Right cardiac atrium (tissue), 5 donors: ENCODE measurements around the gene PLXND1. TPM values are rescaled to one million over a fixed set of nuclear protein-coding genes. Genes with fewer than 3 reads are reported as not detected.
A peak's percentile ranks its signal among the peaks of the same experiment; 100 is the strongest.

Experiments
- ATAC-seq, 2 donors: fragments of 200-7000 bp; cut with Tn5 transposase; one replicate each; pipeline versions ENCODE4 v1.8.0 to v1.9.1; 2020; ENCODE audit warnings: moderate library complexity in 2 of 2, mild to moderate bottlenecking in 1 of 2
- DNase-seq, 3 donors: peaks; one replicate each; pipeline ENCODE4 v3.0.0-alpha.2; 2020
- H3K27ac ChIP-seq: one replicate; pipeline ENCODE4 v1.5.1; 2013; ENCODE audit warnings: mild to moderate bottlenecking, low read length, control low read depth, moderate library complexity
- H3K27me3 ChIP-seq: one replicate; pipeline ENCODE4 v1.6.1; 2013; ENCODE audit not compliant: control insufficient read depth, insufficient read depth
- H3K4me1 ChIP-seq: one replicate; pipeline ENCODE4 v1.6.1; 2013; ENCODE audit warnings: low read length; ENCODE audit not compliant: control insufficient read depth, insufficient read depth
- H3K4me3 ChIP-seq: one replicate; pipeline ENCODE4 v1.5.1; 2013; ENCODE audit warnings: low read length, control low read depth
- H3K9me3 ChIP-seq: one replicate; pipeline ENCODE4 v1.6.1; 2013; ENCODE audit warnings: low read length; ENCODE audit not compliant: control insufficient read depth
- WGBS: extraction: QIAGEN DNeasy Blood & Tissue Kit; methylation state at CpG from one replicate; pipeline ENCODE4 v1.1.7; 2013; 5-methylcytosine and 5-hydroxymethylcytosine counted together
- intact Hi-C, 4 donors: fragments of 100-400 bp; cut with DNase I; formaldehyde crosslinking; loops; one replicate each; pipeline versions ENCODE4 v1.11.0 to v1.14.0; 2022 to 2023
- polyA plus RNA-seq: library from polyadenylated mRNA; stranded (reverse); fragments of 200-250 nt; gene quantifications from one replicate; pipeline ENCODE4 v1.2.3, GENCODE V29; 2013
- total RNA-seq, 4 donors: library from RNA; stranded (reverse); fragmentation: NEBNext Ultra II Directional; extraction: Animal tissue kit (Norgen Biotek cat#: 25700); gene quantifications; one replicate each; pipeline ENCODE4 v1.2.1, GENCODE V29; 2021
- donor health status: healthy with polysubstance abuse.
- donor health status: DM: no; HTN: yes; CAD: no.
- donor health status: DM: no; HTN: no; CAD: no.
- donor health status: DM: no; HTN: yes; CAD: no; lungs with severe emphysema.
- donor health status: DM: yes; HTN: yes; CAD: no.

The PLXND1 gene
- total and polyA plus RNA-seq, 5 donors: 75.4 to 102 (median 89.4) TPM

- H3K9me3 ChIP-seq: no peaks in the 10 kb centered on the region
- intact Hi-C loops: loop anchor here in 1 of 4 donors (5.0 kb wide), 1 partner anchor 36 kb away; no protein-coding TSS in a partner anchor
- ATAC-seq: no peak
- H3K27ac ChIP-seq: peak overlapping the region; percentile 72
- no peaks in the 10 kb centered on the region for H3K27me3 ChIP-seq
- WGBS: 71% methylated on average over 18 of the region's 18 CpGs
- H3K4me1 ChIP-seq: peaks cover 16% of the 10 kb centered on the region
- peak in 1 of 3 donors; percentile 34 for DNase-seq
- H3K4me3 ChIP-seq: no peak overlapping the region
Measured at GRCh38 chr3:129561619-129562248, 44.7 kb downstream of the PLXND1 start.

DNA sequence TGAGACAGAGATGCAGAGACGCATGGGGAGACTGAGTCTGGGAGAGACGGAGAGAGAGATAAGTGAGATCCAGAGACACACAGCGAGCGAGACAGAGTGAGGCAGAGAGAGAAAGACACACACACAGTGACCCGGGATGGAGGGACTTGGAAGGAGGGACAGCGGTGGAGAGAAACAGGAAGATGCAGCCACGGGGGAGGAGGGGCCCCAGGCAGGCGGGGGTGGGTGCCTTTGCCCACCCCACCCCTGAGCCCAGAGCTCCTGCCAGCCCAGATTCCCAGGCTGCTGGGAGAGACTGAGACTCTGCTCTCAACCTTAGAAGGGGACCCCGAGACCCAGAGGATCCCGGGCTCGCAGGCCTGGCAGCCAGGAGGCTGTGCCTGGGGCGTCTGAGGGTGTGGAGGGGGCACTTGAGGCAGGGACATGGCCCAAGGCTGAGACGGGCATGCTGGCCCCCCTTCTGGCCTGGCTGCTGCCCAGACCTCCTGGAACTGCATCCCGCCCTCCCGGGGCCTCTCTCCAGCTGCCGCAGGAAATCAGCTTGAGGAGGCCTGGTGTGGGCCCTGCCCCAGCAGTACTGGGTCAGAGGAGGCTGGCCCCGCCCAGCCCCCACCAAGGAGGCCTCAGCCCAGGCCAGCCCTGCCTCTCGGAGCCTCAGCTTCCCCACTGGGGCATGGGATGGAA is 45.4 kb downstream of the PLXND1 start:
- H3K4me1 ChIP-seq: peaks cover 16% of the 10 kb centered on the region
- H3K4me3 ChIP-seq: no peak overlapping the region
- H3K9me3 ChIP-seq: no peaks in the 10 kb centered on the region
- 20% methylated on average over 18 of the region's 18 CpGs for WGBS
- peak overlapping the region; percentile 79 for H3K27ac ChIP-seq
- ATAC-seq (peak; percentile 84 to 87), DNase-seq (peak; percentile 93 to 97 (median 97))
- intact Hi-C loops: loop anchor here in 1 of 4 donors (5.0 kb wide), 1 partner anchor 36 kb away; no protein-coding TSS in a partner anchor
- no peaks in the 10 kb centered on the region for H3K27me3 ChIP-seq

DNA sequence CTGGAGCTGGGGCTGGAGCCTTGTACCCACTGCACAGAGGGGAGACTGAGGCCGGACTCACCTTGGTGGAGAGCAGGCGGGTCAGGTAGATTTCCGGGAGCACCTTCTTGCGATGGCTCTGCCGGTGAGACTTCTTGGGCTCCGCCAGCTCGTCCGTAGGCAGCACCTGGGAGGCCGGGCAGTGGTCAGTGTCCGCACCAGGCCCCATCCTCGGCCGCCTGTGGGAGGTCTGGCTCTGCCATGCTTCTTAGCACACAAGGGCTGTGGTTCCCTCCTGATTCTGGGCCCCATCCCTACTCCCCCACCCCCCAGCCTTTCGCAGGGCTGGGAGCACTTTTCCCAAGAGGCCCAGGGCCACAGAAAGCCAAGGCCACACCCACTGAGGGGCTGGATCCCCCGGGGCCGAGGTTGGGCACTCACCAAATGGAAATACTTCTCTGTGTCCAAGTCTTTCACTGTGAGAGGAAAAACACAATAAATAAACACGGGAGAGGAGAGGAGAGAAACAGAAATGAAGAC is 46.1 kb downstream of the PLXND1 start:
- intact Hi-C loops: loop anchor here in 1 of 4 donors (5.0 kb wide), 1 partner anchor 37 kb away; no protein-coding TSS in a partner anchor
- no peak overlapping the region for H3K4me3 ChIP-seq
- ATAC-seq: peak; percentile 4 to 18
- DNase-seq: peak; percentile 74 to 90 (median 84)
- H3K27ac ChIP-seq: peak overlapping the region; percentile 29
- 62% methylated on average over 16 of the region's 16 CpGs for WGBS
- H3K9me3 ChIP-seq: no peaks in the 10 kb centered on the region
- H3K4me1 ChIP-seq: peaks cover 18% of the 10 kb centered on the region
- H3K27me3 ChIP-seq: no peaks in the 10 kb centered on the region

GRCh38 chr3:129559565-129560079 is 46.9 kb downstream of the PLXND1 start:
- Histone ChIP-seq H3K4me1 (peaks cover 22% of the 10 kb centered on the region), H3K27me3 (no peaks in the 10 kb centered on the region), H3K9me3 (no peaks in the 10 kb centered on the region), H3K4me3 (no peak overlapping the region), H3K27ac (peak overlapping the region; percentile 29)
- intact Hi-C loops: loop anchor here (5.0 to 10.0 kb wide), 3 partner anchors 38 to 65 kb away; no protein-coding TSS in a partner anchor
- DNase-seq: peak; percentile 26 to 53 (median 50)
- 83% methylated on average over 20 of the region's 20 CpGs for WGBS
- ATAC-seq: no peak

GRCh38 chr3:129558772-129559564 is 47.5 kb downstream of the PLXND1 start:
- Histone ChIP-seq H3K27me3 (no peaks in the 10 kb centered on the region), H3K4me1 (peaks cover 23% of the 10 kb centered on the region), H3K4me3 (no peak overlapping the region), H3K9me3 (no peaks in the 10 kb centered on the region), H3K27ac (peak overlapping the region; percentile 16)
- intact Hi-C loops: loop anchor here in 3 of 4 donors (5.0 to 10.0 kb wide), 3 partner anchors 38 to 64 kb away; no protein-coding TSS in a partner anchor
- WGBS: 79% methylated on average over 11 of the region's 11 CpGs
- no peak for ATAC-seq
- peak; percentile 42 to 72 (median 71) for DNase-seq

- Histone ChIP-seq H3K4me1 (peaks cover 23% of the 10 kb centered on the region), H3K9me3 (no peaks in the 10 kb centered on the region), H3K4me3 (no peak overlapping the region), H3K27ac (peak overlapping the region; percentile 37), H3K27me3 (no peaks in the 10 kb centered on the region)
- DNase-seq (peak; percentile 17 to 56 (median 40)), ATAC-seq (no peak)
- 78% methylated on average over 15 of the region's 15 CpGs for WGBS
- intact Hi-C loops: loop anchor here in 3 of 4 donors (5.0 to 10.0 kb wide), 3 partner anchors 39 to 63 kb away; no protein-coding TSS in a partner anchor
Measured at GRCh38 chr3:129558081-129558771, 48.2 kb downstream of the PLXND1 start.

- peak; percentile 73 to 89 (median 74) for DNase-seq
- H3K27me3 ChIP-seq: no peaks in the 10 kb centered on the region
- 33% methylated on average over 11 of the region's 11 CpGs for WGBS
- peak; percentile 32 to 50 for ATAC-seq
- H3K4me1 ChIP-seq: peaks cover 23% of the 10 kb centered on the region
- peak overlapping the region; percentile 37 for H3K27ac ChIP-seq
- intact Hi-C loops: loop anchor here in 3 of 4 donors (5.0 to 10.0 kb wide), 3 partner anchors 40 to 63 kb away; no protein-coding TSS in a partner anchor
- no peaks in the 10 kb centered on the region for H3K9me3 ChIP-seq
- no peak overlapping the region for H3K4me3 ChIP-seq
Measured at GRCh38 chr3:129557548-129557894, 49.0 kb downstream of the PLXND1 start.

- peak overlapping the region; percentile 37 for H3K27ac ChIP-seq
- intact Hi-C loops: loop anchor here in 3 of 4 donors (5.0 to 10.0 kb wide), 3 partner anchors 40 to 62 kb away; no protein-coding TSS in a partner anchor
- H3K9me3 ChIP-seq: no peaks in the 10 kb centered on the region
- DNase-seq: peak; percentile 24 to 70 (median 70)
- H3K4me1 ChIP-seq: peaks cover 23% of the 10 kb centered on the region
- ATAC-seq: no peak
- no peaks in the 10 kb centered on the region for H3K27me3 ChIP-seq
- H3K4me3 ChIP-seq: no peak overlapping the region
- WGBS: 73% methylated on average over 31 of the region's 31 CpGs
Measured at GRCh38 chr3:129556890-129557547, 49.5 kb downstream of the PLXND1 start.

DNA sequence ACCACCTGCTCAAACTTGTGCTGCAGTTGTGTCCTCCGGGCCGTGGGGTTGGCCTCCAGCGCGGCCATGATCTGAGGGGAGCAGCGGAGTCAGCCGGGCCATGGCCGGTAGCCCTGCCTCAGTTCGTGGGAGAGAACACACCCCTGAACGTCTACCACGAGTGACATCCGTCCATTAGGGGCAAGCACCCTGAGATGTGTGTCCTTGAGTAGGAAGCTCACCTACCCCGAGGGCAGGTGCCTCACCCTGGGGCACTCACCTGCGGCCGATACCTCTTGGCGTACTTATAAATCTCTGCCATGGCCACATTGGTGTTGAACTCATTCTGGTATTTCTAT is 50.1 kb downstream of the PLXND1 start:
- H3K9me3 ChIP-seq: no peaks in the 10 kb centered on the region
- no peak overlapping the region for H3K27ac ChIP-seq
- 90% methylated on average over 15 of the region's 15 CpGs for WGBS
- ATAC-seq: no peak
- peak; percentile 9 to 57 (median 51) for DNase-seq
- H3K4me3 ChIP-seq: no peak overlapping the region
- intact Hi-C loops: loop anchor here in 3 of 4 donors (5.0 to 10.0 kb wide), 3 partner anchors 41 to 62 kb away; no protein-coding TSS in a partner anchor
- H3K4me1 ChIP-seq: peaks cover 23% of the 10 kb centered on the region
- H3K27me3 ChIP-seq: no peaks in the 10 kb centered on the region
